Left lung (tissue), 10 donors: Measurements from ENCODE around the gene HAND2. TPM values are rescaled to one million over a fixed set of nuclear protein-coding genes. Genes with fewer than 3 reads are reported as not detected.

ENCODE experiments used
- ATAC-seq: fragments of 200-7000 bp; cut with Tn5 transposase; one replicate; pipeline ENCODE4 v1.9.1; 2020; ENCODE audit warnings: moderate library complexity
- DNase-seq, 4 donors: peaks; one replicate each; pipeline ENCODE4 v3.0.0-alpha.2; 2013 to 2020
- H3K27ac ChIP-seq, 2 donors: fragments of 200-600 bp; sonication (generic) in 1 of 2; one replicate each; pipeline versions ENCODE4 v1.5.0 to v1.8.0; 2020 to 2021
- H3K27me3 ChIP-seq, 2 donors: fragments of 200-600 bp; sonication (generic) in 1 of 2; one replicate each; pipeline versions ENCODE4 v1.5.0 to v1.8.0; 2020 to 2021
- H3K36me3 ChIP-seq, 2 donors: fragments of 200-600 bp; sonication (generic) in 1 of 2; one replicate each; pipeline versions ENCODE4 v1.5.0 to v1.8.0; 2020 to 2021
- H3K4me1 ChIP-seq, 2 donors: fragments of 200-600 bp; one replicate each; pipeline ENCODE4 v1.8.0; 2021
- H3K4me3 ChIP-seq, 2 donors: fragments of 200-600 bp; sonication (generic) in 1 of 2; one replicate each; pipeline versions ENCODE4 v1.5.0 to v1.8.0; 2020 to 2021; ENCODE audit warnings: mild to moderate bottlenecking in 1 of 2
- H3K9me3 ChIP-seq, 2 donors: fragments of 200-600 bp; sonication (generic) in 1 of 2; one replicate each; pipeline versions ENCODE4 v1.5.0 to v1.8.0; 2020 to 2021
- intact Hi-C, 2 donors: fragments of 100-400 bp; cut with DNase I; formaldehyde crosslinking; loops; one replicate each; pipeline versions ENCODE4 v1.11.2 to v1.14.2; 2022
- polyA plus RNA-seq, 6 donors: library from polyadenylated mRNA; unstranded; fragments of 120-200 nt; gene quantifications; one replicate each; pipeline ENCODE4 v1.2.1, GENCODE V29; 2013; ENCODE audit not compliant: insufficient read length in 6 of 6
- total RNA-seq, 2 donors: library from RNA; stranded (reverse); fragmentation: NEBNext Ultra II Directional; extraction: Animal tissue kit (Norgen Biotek cat#: 25700); gene quantifications; one replicate each; pipeline ENCODE4 v1.2.1, GENCODE V29; 2021
- TF ChIP-seq, protein P1 (sequence below), 2 donors: fragments of 200-600 bp; sonication (generic) in 1 of 2; IDR thresholded peaks; one replicate each; pipeline versions ENCODE4 v1.5.0 to v1.8.0; 2021; ENCODE audit warnings: antibody characterized with exemption in 2 of 2
- donor health status: DM: no; HTN: yes; CAD: no.
- donor health status: DM: no; HTN: no; CAD: no.

HAND2 gene
- total and polyA plus RNA-seq, 8 donors: 0.20 to 0.41 (median 0.20) TPM; not detected in 3

DNA sequence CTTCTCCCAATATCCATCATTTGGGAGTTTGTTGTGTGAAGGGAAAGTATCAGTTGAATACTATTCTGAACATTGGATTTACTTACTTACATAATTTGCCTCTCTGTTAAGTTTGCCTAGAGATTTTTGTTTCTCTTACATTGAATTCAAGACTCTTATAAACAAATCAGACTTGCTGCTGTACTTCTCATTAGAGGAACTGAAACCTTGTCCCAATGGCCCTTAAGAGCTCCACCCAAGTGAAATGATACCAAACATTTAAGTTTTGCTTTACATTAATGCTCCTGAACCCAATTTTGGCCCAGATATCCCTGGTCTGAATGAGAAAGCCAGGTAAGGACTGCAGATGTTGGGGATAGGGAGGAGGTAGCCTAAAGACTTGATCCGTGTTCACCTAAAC, 32.0 kb downstream of the HAND2 start:
- no peak overlapping the region for H3K27ac ChIP-seq
- intact Hi-C loops: loop anchor here in 1 of 2 donors (10.0 kb wide), 1 partner anchor 73 kb away; no protein-coding TSS in a partner anchor

DNA sequence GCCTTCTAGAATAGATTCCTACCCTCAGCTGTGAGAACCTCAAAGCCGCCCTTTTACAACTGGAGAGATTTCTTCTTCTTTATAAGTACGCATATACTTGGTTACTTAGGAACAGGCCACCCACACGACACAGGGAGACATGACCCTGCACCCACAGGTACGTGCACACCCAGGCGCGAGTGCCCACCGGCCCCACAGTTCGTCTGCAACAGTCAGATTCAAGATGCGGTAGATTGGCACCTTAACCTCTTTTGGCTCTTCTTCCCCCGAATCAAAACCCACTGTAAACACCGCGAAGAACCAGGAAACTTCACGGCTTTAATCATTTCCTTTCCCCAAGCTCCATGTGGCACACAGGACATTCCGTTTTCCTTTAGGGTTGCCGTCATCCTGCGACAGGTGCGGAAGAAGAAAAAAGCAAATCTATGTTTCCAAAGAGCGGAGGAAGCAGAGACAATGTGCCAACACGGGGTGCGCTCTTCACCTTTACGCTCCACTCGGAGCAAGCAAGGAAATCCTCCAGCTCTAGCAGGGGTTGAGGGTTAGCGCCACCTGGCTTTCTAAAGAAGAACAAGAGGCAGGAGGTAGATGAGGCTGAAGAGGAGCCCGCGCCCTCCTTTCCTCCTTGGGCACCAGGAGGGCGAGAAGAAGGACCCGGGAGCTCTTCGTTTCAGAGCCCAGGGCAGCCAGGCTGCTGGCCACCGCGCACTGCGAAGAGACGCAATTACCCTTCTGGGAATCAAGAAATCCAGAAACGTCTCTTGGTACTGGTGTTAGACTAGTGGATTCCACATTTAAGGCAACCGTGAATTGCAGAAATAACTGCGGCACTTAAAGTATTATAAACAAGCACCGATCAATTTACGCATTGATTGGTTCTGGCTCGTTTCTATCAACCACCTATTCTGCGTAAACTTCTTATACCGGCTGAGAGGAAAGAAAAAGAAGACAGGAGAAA, 35.7 kb downstream of the HAND2 start:
- Histone ChIP-seq H3K9me3 (no peaks in the 10 kb centered on the region), H3K4me1 (peaks cover 10 to 18% of the 10 kb centered on the region in 2 donors), H3K27me3 (peaks cover 24 to 62% of the 10 kb centered on the region in 2 donors), H3K4me3 (peak overlapping the region; percentile 10 to 17), H3K27ac (no peak overlapping the region), H3K36me3 (no peaks in the 10 kb centered on the region)
- DNase-seq: peak in 3 of 4 donors; percentile 58 to 70 (median 65)
- intact Hi-C loops: loop anchor here in 1 of 2 donors (10.0 kb wide), 1 partner anchor 69 kb away; no protein-coding TSS in a partner anchor
- TF ChIP-seq, protein P1, sequence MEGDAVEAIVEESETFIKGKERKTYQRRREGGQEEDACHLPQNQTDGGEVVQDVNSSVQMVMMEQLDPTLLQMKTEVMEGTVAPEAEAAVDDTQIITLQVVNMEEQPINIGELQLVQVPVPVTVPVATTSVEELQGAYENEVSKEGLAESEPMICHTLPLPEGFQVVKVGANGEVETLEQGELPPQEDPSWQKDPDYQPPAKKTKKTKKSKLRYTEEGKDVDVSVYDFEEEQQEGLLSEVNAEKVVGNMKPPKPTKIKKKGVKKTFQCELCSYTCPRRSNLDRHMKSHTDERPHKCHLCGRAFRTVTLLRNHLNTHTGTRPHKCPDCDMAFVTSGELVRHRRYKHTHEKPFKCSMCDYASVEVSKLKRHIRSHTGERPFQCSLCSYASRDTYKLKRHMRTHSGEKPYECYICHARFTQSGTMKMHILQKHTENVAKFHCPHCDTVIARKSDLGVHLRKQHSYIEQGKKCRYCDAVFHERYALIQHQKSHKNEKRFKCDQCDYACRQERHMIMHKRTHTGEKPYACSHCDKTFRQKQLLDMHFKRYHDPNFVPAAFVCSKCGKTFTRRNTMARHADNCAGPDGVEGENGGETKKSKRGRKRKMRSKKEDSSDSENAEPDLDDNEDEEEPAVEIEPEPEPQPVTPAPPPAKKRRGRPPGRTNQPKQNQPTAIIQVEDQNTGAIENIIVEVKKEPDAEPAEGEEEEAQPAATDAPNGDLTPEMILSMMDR (IDR thresholded peaks at IDR 0.05): peak; percentile 62
- peak; percentile 96 for ATAC-seq

More for the DNA sequence above, 32.0 kb downstream of the HAND2 start:
- Histone ChIP-seq H3K9me3 (no peaks in the 10 kb centered on the region), H3K4me1 (peaks cover 0 to 21% of the 10 kb centered on the region in 2 donors), H3K36me3 (no peaks in the 10 kb centered on the region), H3K27me3 (peaks cover 60 to 92% of the 10 kb centered on the region in 2 donors), H3K4me3 (no peak overlapping the region)
- TF ChIP-seq, protein P1 (IDR thresholded peaks at IDR 0.05): no peak
- DNase-seq (no peak), ATAC-seq (no peak)

DNA sequence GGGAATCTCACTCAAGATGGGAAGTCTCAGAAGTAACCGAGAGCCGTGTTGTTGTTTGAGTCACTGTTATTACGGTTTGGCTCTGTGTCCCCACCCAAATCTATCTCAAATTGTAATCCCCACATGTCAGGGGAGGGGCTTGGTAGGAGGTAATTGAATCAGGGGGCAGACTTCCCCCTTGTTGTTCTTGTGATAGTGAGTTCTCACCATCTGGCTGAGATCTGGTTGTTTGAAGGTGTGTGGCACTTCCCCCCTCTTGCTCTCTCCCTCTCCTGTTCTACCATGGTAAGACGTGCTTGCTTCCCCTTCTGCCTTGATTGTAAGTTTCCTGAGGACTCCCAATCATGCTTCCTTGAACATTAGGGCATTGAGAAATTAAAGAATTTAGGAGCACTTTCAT, 37.0 kb downstream of the HAND2 start:
- TF ChIP-seq, protein P1 (IDR thresholded peaks at IDR 0.05): no peak
- no peak overlapping the region for H3K4me3 ChIP-seq
- H3K9me3 ChIP-seq: no peaks in the 10 kb centered on the region
- DNase-seq (no peak), ATAC-seq (no peak)
- no peaks in the 10 kb centered on the region for H3K36me3 ChIP-seq
- H3K4me1 ChIP-seq: peaks cover 12 to 18% of the 10 kb centered on the region in 2 donors
- H3K27ac ChIP-seq: no peak overlapping the region
- H3K27me3 ChIP-seq: peaks cover 15 to 49% of the 10 kb centered on the region in 2 donors
- intact Hi-C loops: loop anchor here in 1 of 2 donors (10.0 kb wide), 1 partner anchor 68 kb away; no protein-coding TSS in a partner anchor

DNA sequence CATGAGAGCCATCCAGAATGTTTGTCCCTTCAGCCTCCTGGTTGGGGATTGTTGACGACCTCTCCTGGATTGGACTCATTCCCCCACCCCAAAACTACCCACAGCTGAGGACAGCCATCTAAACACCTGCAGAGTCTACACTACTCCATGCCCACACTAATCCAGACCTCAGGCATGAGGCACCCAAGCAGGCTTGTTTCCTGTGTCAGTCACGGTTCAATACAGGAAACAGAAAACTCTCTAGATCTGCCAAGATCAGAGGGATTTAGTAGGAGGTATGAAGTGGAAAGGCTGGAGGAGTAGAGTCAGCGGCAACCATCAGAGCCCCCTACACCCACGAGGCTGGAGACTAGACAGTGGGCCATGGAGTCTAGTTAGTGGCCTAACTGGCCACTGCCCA, 37.7 kb downstream of the HAND2 start:
- TF ChIP-seq, protein P1 (IDR thresholded peaks at IDR 0.05): no peak
- Histone ChIP-seq H3K36me3 (no peaks in the 10 kb centered on the region), H3K27me3 (peaks cover 15 to 44% of the 10 kb centered on the region in 2 donors), H3K9me3 (no peaks in the 10 kb centered on the region), H3K27ac (no peak overlapping the region), H3K4me1 (peaks cover 12 to 18% of the 10 kb centered on the region in 2 donors), H3K4me3 (no peak overlapping the region)
- no peak for ATAC-seq
- intact Hi-C loops: loop anchor here in 1 of 2 donors (10.0 kb wide), 1 partner anchor 68 kb away; no protein-coding TSS in a partner anchor
- no peak for DNase-seq
